Muscle of leg (tissue), 11 donors: ENCODE measurements around the gene BMPER. TPM values are rescaled to one million over a fixed set of nuclear protein-coding genes. Genes with fewer than 3 reads are reported as not detected.

Source experiments
- DNase-seq: peaks from one replicate; pipeline ENCODE4 v3.0.0; 2013
- H3K27ac ChIP-seq: one replicate; pipeline ENCODE4 v1.5.1; 2013; ENCODE audit warnings: mild to moderate bottlenecking, low read length, control low read depth
- H3K27me3 ChIP-seq: one replicate; pipeline ENCODE4 v1.6.1; 2013; ENCODE audit warnings: low read length; ENCODE audit not compliant: control insufficient read depth, insufficient read depth
- H3K36me3 ChIP-seq: one replicate; pipeline ENCODE4 v1.6.1; 2013; ENCODE audit warnings: low read length; ENCODE audit not compliant: control insufficient read depth, insufficient read depth
- H3K4me1 ChIP-seq: one replicate; pipeline ENCODE4 v1.6.1; 2013; ENCODE audit warnings: low read length; ENCODE audit not compliant: control insufficient read depth, insufficient read depth
- H3K4me3 ChIP-seq: one replicate; pipeline ENCODE4 v1.5.1; 2013; ENCODE audit warnings: low read length, control low read depth
- H3K9me3 ChIP-seq: replicated peaks from 2 replicates; pipeline ENCODE4 v1.6.1; 2013; ENCODE audit warnings: low read depth, low read length; ENCODE audit not compliant: control insufficient read depth
- WGBS: methylation state at CpG from one replicate; pipeline ENCODE4 v1.1.5; 2013; ENCODE audit warnings: missing lambda C conversion rate; ENCODE audit not compliant: insufficient coverage; 5-methylcytosine and 5-hydroxymethylcytosine counted together
- polyA plus RNA-seq, 8 donors: library from polyadenylated mRNA; unstranded; fragments of 120-200 nt; gene quantifications; one replicate each; pipeline versions ENCODE4 v1.2.1 to v1.2.3, GENCODE V29; 2013; ENCODE audit warnings: inconsistent platforms in 1 of 8, low replicate concordance in 1 of 8; ENCODE audit not compliant: insufficient read length in 8 of 8, insufficient read depth in 1 of 8
- total RNA-seq: library from RNA; stranded (reverse); fragments of 120-200 nt; gene quantifications from one replicate; pipeline ENCODE4 v1.2.4, GENCODE V29; 2013

Gene BMPER
- total and polyA plus RNA-seq, 9 donors = 3.8 to 11.0 (median 7.3) TPM

- H3K36me3 ChIP-seq = no peaks in the 10 kb centered on the region
- H3K9me3 ChIP-seq = no peaks in the 10 kb centered on the region
- WGBS = no CpG with 5 or more reads among the region's 5 CpGs
- no peaks in the 10 kb centered on the region for H3K27me3 ChIP-seq
- no peak overlapping the region for H3K4me3 ChIP-seq
- H3K27ac ChIP-seq = no peak overlapping the region
- H3K4me1 ChIP-seq = no peaks in the 10 kb centered on the region
- DNase-seq = no peak
Measured at GRCh38 chr7:33981671-33982424, 76.5 kb downstream of the BMPER start.

- peaks cover 3% of the 10 kb centered on the region for H3K4me1 ChIP-seq
- no peak for DNase-seq
- no peak overlapping the region for H3K4me3 ChIP-seq
- H3K27ac ChIP-seq = no peak overlapping the region
- H3K27me3 ChIP-seq = no peaks in the 10 kb centered on the region
- no peaks in the 10 kb centered on the region for H3K9me3 ChIP-seq
- WGBS = no CpG with 5 or more reads among the region's 2 CpGs
- no peaks in the 10 kb centered on the region for H3K36me3 ChIP-seq
Measured at GRCh38 chr7:33982425-33982786, 77.1 kb downstream of the BMPER start.

- H3K27ac ChIP-seq = no peak overlapping the region
- peaks cover 4% of the 10 kb centered on the region for H3K4me1 ChIP-seq
- WGBS = no CpG with 5 or more reads among the region's 2 CpGs
- DNase-seq = no peak
- H3K36me3 ChIP-seq = no peaks in the 10 kb centered on the region
- H3K27me3 ChIP-seq = no peaks in the 10 kb centered on the region
- no peaks in the 10 kb centered on the region for H3K9me3 ChIP-seq
- H3K4me3 ChIP-seq = no peak overlapping the region
Measured at GRCh38 chr7:33986451-33986850, 81.1 kb downstream of the BMPER start.

GRCh38 chr7:33986951-33987947 lies 81.9 kb downstream of the BMPER start:
- H3K27ac ChIP-seq = no peak overlapping the region
- H3K36me3 ChIP-seq = no peaks in the 10 kb centered on the region
- no peaks in the 10 kb centered on the region for H3K27me3 ChIP-seq
- peaks cover 4% of the 10 kb centered on the region for H3K4me1 ChIP-seq
- no peak overlapping the region for H3K4me3 ChIP-seq
- peak; percentile 33 for DNase-seq
- WGBS = 100% methylated on average over 1 of the region's 9 CpGs
- no peaks in the 10 kb centered on the region for H3K9me3 ChIP-seq

- no CpG with 5 or more reads among the region's 1 CpG for WGBS
- Histone ChIP-seq H3K27me3 (no peaks in the 10 kb centered on the region), H3K9me3 (no peaks in the 10 kb centered on the region)
Measured at GRCh38 chr7:33996899-33997298, 91.6 kb downstream of the BMPER start.

GRCh38 chr7:33998476-33998875 lies 93.1 kb downstream of the BMPER start:
- no peaks in the 10 kb centered on the region for H3K36me3 ChIP-seq
- WGBS = 78% methylated on average over 5 of the region's 6 CpGs
- H3K27me3 ChIP-seq = no peaks in the 10 kb centered on the region
- H3K27ac ChIP-seq = no peak overlapping the region
- H3K9me3 ChIP-seq = no peaks in the 10 kb centered on the region
- no peak for DNase-seq
- no peaks in the 10 kb centered on the region for H3K4me1 ChIP-seq
- no peak overlapping the region for H3K4me3 ChIP-seq

More at GRCh38 chr7:33996899-33997298, 91.6 kb downstream of the BMPER start:
- H3K36me3 ChIP-seq = no peaks in the 10 kb centered on the region
- DNase-seq = no peak
- no peaks in the 10 kb centered on the region for H3K4me1 ChIP-seq
- no peak overlapping the region for H3K4me3 ChIP-seq
- no peak overlapping the region for H3K27ac ChIP-seq

- peak; percentile 83 for DNase-seq
- Histone ChIP-seq H3K9me3 (no peaks in the 10 kb centered on the region), H3K27ac (peak overlapping the region; percentile 69), H3K4me3 (no peak overlapping the region), H3K36me3 (no peaks in the 10 kb centered on the region), H3K27me3 (no peaks in the 10 kb centered on the region), H3K4me1 (no peaks in the 10 kb centered on the region)
- no CpG with 5 or more reads among the region's 3 CpGs for WGBS
Measured at GRCh38 chr7:34011017-34011695, 105.8 kb downstream of the BMPER start.

GRCh38 chr7:34011696-34012095 lies 106.4 kb downstream of the BMPER start:
- 30% methylated on average over 1 of the region's 1 CpG for WGBS
- H3K9me3 ChIP-seq = no peaks in the 10 kb centered on the region
- no peak overlapping the region for H3K4me3 ChIP-seq
- no peaks in the 10 kb centered on the region for H3K27me3 ChIP-seq
- no peaks in the 10 kb centered on the region for H3K36me3 ChIP-seq
- no peaks in the 10 kb centered on the region for H3K4me1 ChIP-seq
- peak overlapping the region; percentile 40 for H3K27ac ChIP-seq
- DNase-seq = peak; percentile 89

GRCh38 chr7:34013421-34013820 lies 108.1 kb downstream of the BMPER start:
- H3K4me3 ChIP-seq = no peak overlapping the region
- H3K36me3 ChIP-seq = no peaks in the 10 kb centered on the region
- no peak for DNase-seq
- WGBS = no CpG with 5 or more reads among the region's 1 CpG
- no peak overlapping the region for H3K27ac ChIP-seq
- no peaks in the 10 kb centered on the region for H3K27me3 ChIP-seq
- no peaks in the 10 kb centered on the region for H3K9me3 ChIP-seq
- H3K4me1 ChIP-seq = no peaks in the 10 kb centered on the region

- H3K9me3 ChIP-seq = no peaks in the 10 kb centered on the region
- peak overlapping the region; percentile 4 for H3K27ac ChIP-seq
- no peak overlapping the region for H3K4me3 ChIP-seq
- DNase-seq = peak; percentile 50
- H3K27me3 ChIP-seq = no peaks in the 10 kb centered on the region
- peaks cover 2% of the 10 kb centered on the region for H3K4me1 ChIP-seq
- WGBS = 60% methylated on average over 1 of the region's 4 CpGs
- no peaks in the 10 kb centered on the region for H3K36me3 ChIP-seq
Measured at GRCh38 chr7:34015651-34016050, 110.3 kb downstream of the BMPER start.
